H1 (cell line): ENCODE data around the gene HS3ST6. TPM values are rescaled to one million over a fixed set of nuclear protein-coding genes. Genes with fewer than 3 reads are reported as not detected.
"Not testable (repeated sequence)": the region's sequence is repeated elsewhere in the genome, so short reads cannot be mapped to it uniquely, and the experiment has no call there.

Experiments used
- CTCF ChIA-PET: fragments of 300-600 bp; sonication (Branson Sonifier 250); formaldehyde crosslinking; loops from one replicate; lab custom pipeline; 2021; ENCODE audit not compliant: partially characterized antibody; lab: Charles Lee
- POLR2A ChIA-PET: fragments of 300-600 bp; sonication (Branson Sonifier 250); formaldehyde crosslinking; loops from one replicate; lab custom pipeline; 2021; ENCODE audit warnings: inconsistent platforms; ENCODE audit not compliant: partially characterized antibody; lab: Charles Lee
- DNase-seq, 2 experiments: peaks; one replicate each; pipeline versions ENCODE4 v3.0.0 to v3.0.0-alpha.2; 2010 to 2022; ENCODE audit warnings: low spot score in 2 of 2, low read depth in 1 of 2, mixed read lengths in 1 of 2
- FAIRE-seq: peaks from 2 replicates; lab custom pipeline; 2011; peaks lifted over from hg19 to GRCh38; lab: Jason Lieb, UNC
- H2AFZ ChIP-seq: 2 replicates; pipeline ENCODE4 v1.8.1; 2012; ENCODE audit warnings: low read length, inconsistent platforms
- H2AK5ac ChIP-seq: 2 replicates; pipeline ENCODE4 v1.6.1; 2013; ENCODE audit warnings: low read depth, low read length
- H2BK120ac ChIP-seq: replicated peaks from 2 replicates; pipeline ENCODE3; 2013; ENCODE audit warnings: low read depth, low read length, inconsistent platforms
- H2BK12ac ChIP-seq: 2 replicates; pipeline ENCODE4 v1.6.1; 2013; ENCODE audit warnings: low read depth, low read length
- H2BK15ac ChIP-seq: 2 replicates; pipeline ENCODE4 v1.6.1; 2013; ENCODE audit warnings: low read length
- H2BK20ac ChIP-seq: 2 replicates; pipeline ENCODE4 v1.6.1; 2013; ENCODE audit warnings: low read length
- H2BK5ac ChIP-seq: 2 replicates; pipeline ENCODE4 v1.6.1; 2013; ENCODE audit warnings: low read depth, low read length
- H3K14ac ChIP-seq: 2 replicates; pipeline ENCODE4 v1.6.1; 2013; ENCODE audit warnings: inconsistent platforms; ENCODE audit not compliant: insufficient read length
- H3K18ac ChIP-seq: 2 replicates; pipeline ENCODE4 v1.6.1; 2013; ENCODE audit warnings: low read length; ENCODE audit errors: extremely low read depth
- H3K23ac ChIP-seq: 2 replicates; pipeline ENCODE4 v1.6.1; 2013; ENCODE audit warnings: inconsistent platforms; ENCODE audit not compliant: insufficient read length
- H3K23me2 ChIP-seq: 2 replicates; pipeline ENCODE4 v1.6.1; 2013; ENCODE audit warnings: low read depth, low read length
- H3K27ac ChIP-seq: 2 replicates; pipeline ENCODE4 v1.6.1; 2011; ENCODE audit warnings: low read depth, low read length, inconsistent platforms
- H3K27me3 ChIP-seq, 4 experiments: replicated peaks in 1 of 4; 1 replicate in 1 of 4; 2 replicates in 3 of 4; pipeline versions ENCODE4 v1.6.1 to v1.8.1; 2011 to 2013; ENCODE audit warnings: low read length in 3 of 4, mild to moderate bottlenecking in 3 of 4, inconsistent platforms in 2 of 4, mixed read lengths in 2 of 4, moderate library complexity in 1 of 4; ENCODE audit not compliant: control insufficient read depth in 3 of 4, insufficient read depth in 3 of 4; ENCODE audit errors: extremely low read depth in 1 of 4
- H3K36me3 ChIP-seq, 4 experiments: 2 replicates each; pipeline versions ENCODE4 v1.6.1 to v1.8.1; 2011 to 2013; ENCODE audit warnings: mild to moderate bottlenecking in 4 of 4, low read length in 3 of 4, moderate library complexity in 2 of 4, control low read depth in 1 of 4, inconsistent platforms in 1 of 4; ENCODE audit not compliant: insufficient read depth in 4 of 4, control insufficient read depth in 2 of 4
- H3K4ac ChIP-seq: replicated peaks from 2 replicates; pipeline ENCODE3; 2013; ENCODE audit warnings: low read length, low read depth, mixed read lengths, inconsistent platforms; ENCODE audit not compliant: insufficient read length
- H3K4me1 ChIP-seq, 4 experiments: replicated peaks in 1 of 4; 1 replicate in 1 of 4; 2 replicates in 3 of 4; pipeline versions ENCODE4 v1.6.1 to v1.8.1; 2011 to 2013; ENCODE audit warnings: low read length in 3 of 4, inconsistent platforms in 2 of 4, mixed read lengths in 1 of 4; ENCODE audit not compliant: insufficient read depth in 4 of 4, control insufficient read depth in 3 of 4
- H3K4me2 ChIP-seq, 2 experiments: 2 replicates each; pipeline versions ENCODE4 v1.6.1 to v1.8.1; 2011 to 2013; ENCODE audit warnings: low read depth in 2 of 2, low read length in 2 of 2, control low read depth in 1 of 2, inconsistent platforms in 1 of 2, mild to moderate bottlenecking in 1 of 2; ENCODE audit not compliant: insufficient read depth in 1 of 2
- H3K4me3 ChIP-seq, 4 experiments: fragments of 200-600, 300-600 bp in 1 of 4; sonication (generic), shearing (Covaris generic), sonication (Bioruptor Twin) in 1 of 4; 2 replicates each; pipeline versions ENCODE4 v1.5.1 to v1.8.1; 2011 to 2016; ENCODE audit warnings: low read length in 4 of 4, low read depth in 3 of 4, control low read depth in 2 of 4, inconsistent platforms in 2 of 4, mild to moderate bottlenecking in 2 of 4, mixed read lengths in 1 of 4, moderate library complexity in 1 of 4; ENCODE audit not compliant: insufficient read depth in 2 of 4; ENCODE audit errors: extremely low read depth in 1 of 4
- H3K56ac ChIP-seq: replicated peaks from 2 replicates; pipeline ENCODE3; 2013; ENCODE audit warnings: low read depth, mild to moderate bottlenecking, mixed read lengths, low read length, inconsistent platforms; ENCODE audit not compliant: insufficient read length
- H3K79me1 ChIP-seq: 2 replicates; pipeline ENCODE4 v1.6.1; 2013; ENCODE audit warnings: low read depth, low read length, control low read depth
- H3K79me2 ChIP-seq, 2 experiments: 2 replicates each; pipeline versions ENCODE4 v1.6.1 to v1.8.1; 2012 to 2013; ENCODE audit warnings: low read length in 2 of 2, mild to moderate bottlenecking in 2 of 2, inconsistent platforms in 1 of 2; ENCODE audit not compliant: insufficient read depth in 2 of 2, control insufficient read depth in 1 of 2
- H3K9ac ChIP-seq, 4 experiments: replicated peaks in 1 of 4; 1 replicate in 1 of 4; 2 replicates in 3 of 4; pipeline versions ENCODE4 v1.6.1 to v1.8.1; 2011 to 2013; ENCODE audit warnings: low read depth in 3 of 4, low read length in 3 of 4, control low read depth in 2 of 4, mild to moderate bottlenecking in 2 of 4, moderate library complexity in 2 of 4, inconsistent platforms in 1 of 4; ENCODE audit errors: extremely low read depth in 1 of 4
- H3K9me3 ChIP-seq, 2 experiments: 2 replicates each; pipeline versions ENCODE4 v1.6.1 to v1.8.1; 2012 to 2013; ENCODE audit warnings: mild to moderate bottlenecking in 2 of 2, moderate library complexity in 2 of 2, control low read depth in 1 of 2, inconsistent platforms in 1 of 2, low read depth in 1 of 2, low read length in 1 of 2, mixed read lengths in 1 of 2; ENCODE audit not compliant: insufficient read depth in 2 of 2
- H4K20me1 ChIP-seq, 2 experiments: replicated peaks in 1 of 2; 2 replicates each; pipeline versions ENCODE3 to v1.8.1; 2011 to 2013; ENCODE audit warnings: inconsistent platforms in 2 of 2, low read length in 2 of 2, mild to moderate bottlenecking in 1 of 2; ENCODE audit not compliant: insufficient read depth in 2 of 2, control insufficient read depth in 1 of 2
- H4K5ac ChIP-seq: 2 replicates; pipeline ENCODE4 v1.6.1; 2013; ENCODE audit warnings: low read length, low read depth, mixed read lengths, inconsistent platforms; ENCODE audit not compliant: insufficient read length
- H4K8ac ChIP-seq: 2 replicates; pipeline ENCODE4 v1.8.0; 2013; ENCODE audit warnings: mild to moderate bottlenecking, moderate library complexity, low read length, inconsistent platforms; ENCODE audit not compliant: insufficient read depth; ENCODE audit errors: extremely low read depth
- H4K91ac ChIP-seq: replicated peaks from 2 replicates; pipeline ENCODE3; 2013; ENCODE audit warnings: low read length, mixed read lengths, inconsistent platforms; ENCODE audit not compliant: insufficient read length
- WGBS, 2 experiments: shearing (Covaris generic) in 1 of 2; methylation state at CpG; one replicate each; pipeline versions ENCODE4 v1.1.6 to v1.1.7; 2013 to 2015; ENCODE audit warnings: low lambda C conversion rate in 2 of 2, mixed read lengths in 2 of 2, inconsistent platforms in 1 of 2, low coverage in 1 of 2, missing lambda C conversion rate in 1 of 2; ENCODE audit not compliant: insufficient replicate concordance in 2 of 2, insufficient coverage in 1 of 2, insufficient read length in 1 of 2; ENCODE audit errors: extremely low coverage in 1 of 2, missing lambda C conversion rate in 1 of 2; 5-methylcytosine and 5-hydroxymethylcytosine counted together
- polyA plus RNA-seq, 7 experiments: library from polyadenylated mRNA; depleted of rRNA in 3 of 7; stranded (reverse) in 5 of 7; unstranded in 2 of 7; fragments of >200 nt in 5 of 7; fragments of 200-250 nt in 2 of 7; gene quantifications; 1 replicate in 5 of 7; 2 replicates in 1 of 7; 4 replicates in 1 of 7; pipeline versions ENCODE4 v1.2.1 to v1.2.3, GENCODE V29; 2011 to 2013; ENCODE audit warnings: missing spikeins in 2 of 7, mixed read lengths in 2 of 7
- total RNA-seq: library from RNA; stranded (reverse); fragmentation: NEBNext Ultra II Directional; extraction: Animal tissue kit (Norgen Biotek cat#: 25700); gene quantifications from 2 replicates; pipeline ENCODE4 v1.2.1, GENCODE V29; 2021

Gene HS3ST6
- total and polyA plus RNA-seq, 2 of the 8 experiments (the other 6 are each of a cell fraction or from before 2014, with no cell fraction given), result 0.36 to 0.39 TPM

DNA sequence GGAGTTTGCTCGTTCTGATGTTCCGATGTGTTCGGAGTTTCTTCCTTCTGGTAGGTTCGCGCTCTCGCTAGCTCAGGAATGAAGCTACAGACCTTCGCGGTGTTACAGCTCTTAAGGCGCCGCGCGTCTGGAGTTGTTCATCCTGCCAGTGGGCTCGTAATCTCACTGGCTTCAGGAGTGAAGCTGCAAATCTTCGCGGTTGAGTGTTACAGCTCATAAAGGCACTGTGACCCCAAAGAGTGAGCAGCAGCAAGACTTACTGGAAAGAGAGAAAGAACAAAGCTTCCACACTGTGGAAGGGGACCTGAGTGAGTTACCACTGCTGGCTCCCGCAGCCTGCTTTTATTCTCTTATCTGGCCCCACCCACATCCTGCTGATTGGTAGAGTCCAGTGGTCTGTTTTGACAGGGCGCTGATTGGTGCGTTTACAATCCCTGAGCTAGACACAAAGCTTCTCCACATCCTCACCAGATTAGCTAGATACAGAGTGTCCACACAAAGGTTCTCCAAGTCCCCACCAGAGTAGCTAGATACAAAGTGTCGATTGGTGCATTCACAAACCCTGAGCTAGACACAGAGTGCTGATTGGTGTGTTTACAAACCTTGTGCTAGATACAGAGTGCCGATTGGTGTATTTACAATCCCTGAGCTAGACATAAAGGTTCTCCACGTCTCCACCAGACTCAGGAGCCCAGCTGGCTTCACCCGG, 39.4 kb upstream of the HS3ST6 start:
- not testable (repeated sequence) for H3K79me2 ChIP-seq, H2BK15ac ChIP-seq, H3K9ac ChIP-seq, H3K56ac ChIP-seq, H2BK12ac ChIP-seq, H3K27me3 ChIP-seq, H4K20me1 ChIP-seq, H2AFZ ChIP-seq, FAIRE-seq, H2BK5ac ChIP-seq, H3K23me2 ChIP-seq, H3K14ac ChIP-seq, H3K79me1 ChIP-seq, DNase-seq, H2BK120ac ChIP-seq, H3K4ac ChIP-seq, H2BK20ac ChIP-seq, H3K27ac ChIP-seq, H3K4me3 ChIP-seq, H3K23ac ChIP-seq, H3K4me2 ChIP-seq, H4K8ac ChIP-seq, H4K91ac ChIP-seq, H3K4me1 ChIP-seq, H2AK5ac ChIP-seq, H4K5ac ChIP-seq, H3K9me3 ChIP-seq, H3K18ac ChIP-seq
- peaks cover 7 to 18% (median 14%) of the 10 kb centered on the region in 4 experiments for H3K36me3 ChIP-seq
- WGBS, 2 experiments, result 91% methylated on average over 20 of the region's 22 CpGs; no CpG with 5 or more reads in 1 of the 2 experiments
- CTCF ChIA-PET, result interaction anchor here (1.1 to 1.8 kb wide), 3 partner anchors 13 to 21 kb away, joined by 3 to 8 read pairs (median 4); partner anchors contain the start of gene TBL3
- POLR2A ChIA-PET, result interaction anchor here (1.3 to 19.8 kb wide), 5 partner anchors 9 to 187 kb away, joined by 4 to 736 read pairs (median 105); partner anchors contain the start of genes GFER, MSRB1, NME3 and NOXO1
